Activated CD8-positive, alpha-beta memory T cell treated with anti-CD3 and anti-CD28 coated beads, Interleukin-2, amount 50 U/mL, for 24 hours (primary cell): ENCODE results near the gene EYS.

Source experiments
- DNase-seq: peaks from one replicate; pipeline ENCODE4 v3.0.0-alpha.2; 2020; ENCODE audit errors: extremely low read depth

The EYS gene

GRCh38 chr6:64724091-64724490 lies 982.9 kb downstream of the EYS start:
- DNase-seq: no peak

DNA sequence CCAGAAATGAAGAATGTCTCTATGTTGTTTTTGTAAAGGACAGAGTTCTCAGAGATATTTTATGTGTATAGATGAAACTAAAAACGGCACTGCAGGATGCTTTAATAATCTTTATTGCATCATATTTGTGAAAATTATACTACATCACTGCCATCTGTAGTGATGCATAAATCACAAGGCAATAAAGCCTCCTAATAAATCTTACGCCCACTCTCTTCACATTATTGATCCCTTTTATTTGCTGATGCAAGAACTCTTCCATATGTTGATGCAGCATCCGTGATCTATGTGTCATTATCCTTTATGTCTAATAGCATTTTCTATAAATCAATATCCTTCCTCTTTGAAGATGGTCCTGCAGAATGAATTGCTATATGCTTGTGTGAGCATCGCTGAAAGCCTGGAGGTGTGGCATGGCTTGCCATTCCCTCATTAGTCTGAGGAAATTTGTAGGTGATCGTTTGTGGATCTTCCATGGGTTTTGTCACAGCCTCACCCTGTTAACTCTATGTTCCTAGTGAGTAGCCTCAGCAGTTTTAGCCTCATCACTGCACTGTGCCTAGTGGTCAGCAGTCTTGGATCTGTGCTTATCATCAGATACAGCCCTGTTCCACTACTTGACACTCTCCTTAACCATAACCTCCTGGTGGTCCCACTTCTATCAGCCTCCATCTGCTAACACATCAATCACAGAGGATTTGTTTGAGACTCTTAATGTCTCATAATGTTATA lies 983.5 kb downstream of the EYS start:
- no peak for DNase-seq

- DNase-seq: no peak
These were observed 985.2 kb downstream of the EYS start for GRCh38 chr6:64721865-64722264.

- no peak for DNase-seq
These were observed 989.7 kb downstream of the EYS start for GRCh38 chr6:64717281-64717680.

DNA sequence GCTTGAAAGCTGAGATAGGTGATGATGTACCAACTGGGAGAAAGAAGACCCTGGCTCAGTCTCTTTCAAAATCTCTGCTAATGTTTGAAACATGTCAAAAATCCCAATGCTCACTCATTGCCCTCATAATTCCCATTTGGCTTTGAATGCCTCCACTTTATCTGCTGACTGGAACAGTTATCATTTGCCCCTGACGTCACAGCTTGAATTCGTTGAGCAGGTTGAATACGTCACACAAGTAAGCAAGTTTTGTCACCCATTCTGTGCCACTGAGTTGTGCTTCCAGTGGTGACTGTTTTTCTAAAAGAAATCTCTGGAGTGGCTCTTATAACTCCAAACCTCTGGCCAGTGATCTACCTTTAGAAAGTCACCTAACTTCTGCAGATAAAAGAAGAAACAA lies 991.4 kb downstream of the EYS start:
- DNase-seq: no peak

DNA sequence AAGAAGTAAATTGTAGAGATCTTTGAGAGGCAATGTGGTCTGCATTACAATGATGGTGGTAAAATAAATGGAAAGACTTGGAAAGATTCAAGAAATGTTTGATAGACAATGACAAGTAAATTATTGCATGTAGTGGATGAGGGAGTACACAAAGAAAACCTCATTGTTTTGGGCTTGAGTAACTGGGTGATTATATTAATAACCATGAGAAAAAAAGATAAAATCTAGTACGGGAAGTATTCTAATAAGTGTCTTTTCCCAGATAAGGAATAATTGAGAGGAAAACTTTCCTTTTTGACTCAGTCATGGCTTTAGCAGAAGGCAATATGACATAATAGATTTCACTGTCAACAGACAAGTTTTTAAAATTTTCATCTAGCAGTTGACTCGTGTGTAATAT lies 993.0 kb downstream of the EYS start:
- no peak for DNase-seq

DNA sequence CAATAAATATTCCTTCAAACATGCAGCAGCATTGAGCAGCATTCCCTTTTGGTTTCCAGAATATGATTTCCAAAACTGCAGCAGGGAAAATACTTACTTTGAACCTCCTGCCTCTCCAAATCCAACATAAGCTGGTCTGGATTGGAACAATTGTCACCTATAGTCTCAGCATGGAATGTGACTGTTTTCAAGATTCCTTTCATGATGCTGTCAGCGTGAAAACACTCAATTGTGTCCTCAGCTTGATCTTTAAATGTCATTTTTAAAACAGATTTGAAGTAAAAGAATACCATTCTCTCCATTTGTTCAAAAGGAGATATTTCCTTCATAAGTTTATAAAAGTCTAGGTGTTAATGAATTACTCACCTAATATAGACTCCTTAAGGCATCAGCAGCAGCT lies 993.9 kb downstream of the EYS start:
- DNase-seq: no peak

GRCh38 chr6:64712606-64713005 lies 994.4 kb downstream of the EYS start:
- DNase-seq: no peak

- DNase-seq: no peak
These were observed 1003.1 kb downstream of the EYS start for GRCh38 chr6:64703922-64704321.

DNA sequence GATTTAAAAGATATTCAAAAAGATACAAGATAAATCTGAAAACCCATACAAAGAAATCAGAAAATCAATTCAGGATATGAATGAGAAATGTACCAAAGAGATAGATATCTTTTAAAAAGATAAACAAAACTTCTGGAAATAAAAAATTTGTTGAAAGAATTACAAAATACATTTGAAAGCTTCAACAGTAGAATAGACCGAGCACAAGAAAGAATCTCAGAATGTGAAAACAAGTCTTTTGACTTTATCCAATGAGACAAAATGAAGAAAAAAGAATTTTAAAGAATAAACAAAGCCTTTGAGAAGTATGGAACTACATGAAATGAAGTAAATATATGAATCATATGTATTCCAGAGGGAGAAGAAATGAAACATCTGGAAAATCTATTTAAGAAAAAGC lies 1011.0 kb downstream of the EYS start:
- DNase-seq: no peak

DNA sequence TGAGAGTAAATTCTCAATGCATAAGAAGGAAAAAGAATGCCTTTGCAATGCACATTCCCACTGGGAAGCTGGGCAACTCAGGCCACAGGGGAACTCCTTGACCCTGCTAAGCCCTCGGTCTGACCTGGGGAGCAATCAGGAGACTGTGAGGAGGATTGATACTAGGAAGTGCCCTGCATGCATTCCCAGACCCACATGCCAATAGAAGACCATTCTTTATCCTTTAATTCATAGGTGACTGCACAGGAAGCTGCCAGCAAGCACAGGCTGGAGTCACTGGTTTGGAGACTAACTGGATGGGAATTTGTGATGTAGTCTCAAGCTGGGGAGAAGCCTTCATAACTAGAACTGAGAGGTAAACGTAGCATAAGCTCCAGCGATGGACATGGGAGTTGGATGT lies 1012.7 kb downstream of the EYS start:
- no peak for DNase-seq

DNA sequence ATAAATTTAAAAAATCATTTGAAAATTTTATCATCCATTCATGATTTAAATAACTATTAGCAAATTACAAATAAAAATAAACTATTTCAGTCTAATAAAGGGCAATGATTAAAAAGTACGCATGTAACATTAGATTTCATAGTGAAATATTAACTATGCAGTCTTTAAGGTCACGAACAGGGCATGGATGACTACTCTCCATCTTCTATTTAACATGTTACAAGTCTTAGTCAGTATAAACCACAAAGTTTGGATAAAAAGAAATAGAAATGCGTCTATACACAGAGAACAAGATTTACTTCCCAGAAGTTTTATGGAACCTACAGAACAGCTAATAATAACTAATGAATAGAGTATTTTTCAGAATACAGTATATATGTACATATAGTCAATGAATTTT lies 1016.0 kb downstream of the EYS start:
- DNase-seq: no peak

DNA sequence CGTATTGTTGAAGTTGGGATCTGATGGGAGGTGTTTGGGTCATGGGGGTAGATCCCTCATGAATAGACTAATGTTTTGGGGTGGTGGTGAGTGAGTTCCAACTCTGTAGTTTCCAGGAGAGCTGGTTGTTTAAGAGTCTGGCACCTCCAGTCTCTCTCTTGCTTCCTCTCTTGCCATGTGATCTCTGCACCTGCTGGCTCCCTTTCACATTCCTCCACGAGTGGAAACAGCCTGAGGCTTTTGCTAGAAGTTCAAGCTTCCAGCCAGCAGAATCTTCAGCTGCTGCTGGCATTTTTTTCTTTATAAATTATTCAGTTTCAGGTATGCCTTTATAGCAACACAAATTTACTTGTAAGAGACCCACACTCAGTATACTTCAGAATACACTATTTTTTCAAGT lies 1021.6 kb downstream of the EYS start:
- no peak for DNase-seq

GRCh38 chr6:64683682-64684081 lies 1023.3 kb downstream of the EYS start:
- no peak for DNase-seq

GRCh38 chr6:64681416-64682160 lies 1025.4 kb downstream of the EYS start:
- DNase-seq: no peak

- DNase-seq: no peak
These were observed 1026.6 kb downstream of the EYS start for GRCh38 chr6:64680446-64680845.

GRCh38 chr6:64679416-64679815 lies 1027.6 kb downstream of the EYS start:
- DNase-seq: no peak

- no peak for DNase-seq
These were observed 1034.4 kb downstream of the EYS start for GRCh38 chr6:64672651-64673050.

DNA sequence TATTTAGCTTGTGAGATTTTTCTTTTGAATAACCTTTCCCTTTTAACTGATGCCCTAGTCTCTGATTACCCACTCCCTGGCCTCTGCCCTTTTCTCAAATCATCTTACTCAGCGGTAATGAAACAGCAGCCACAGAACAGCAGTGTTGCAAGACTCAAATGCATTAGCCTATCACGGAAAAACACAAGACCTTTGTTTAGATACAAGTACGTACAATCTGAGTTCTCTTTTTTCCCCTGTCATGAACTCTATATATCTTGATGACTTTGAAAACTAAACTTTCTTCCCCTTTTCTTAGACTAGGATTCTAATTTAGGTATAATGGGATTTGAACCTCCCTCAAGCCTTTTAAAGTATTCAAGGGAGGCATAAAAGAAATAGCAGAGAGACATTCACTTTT lies 1034.9 kb downstream of the EYS start:
- DNase-seq: no peak

DNA sequence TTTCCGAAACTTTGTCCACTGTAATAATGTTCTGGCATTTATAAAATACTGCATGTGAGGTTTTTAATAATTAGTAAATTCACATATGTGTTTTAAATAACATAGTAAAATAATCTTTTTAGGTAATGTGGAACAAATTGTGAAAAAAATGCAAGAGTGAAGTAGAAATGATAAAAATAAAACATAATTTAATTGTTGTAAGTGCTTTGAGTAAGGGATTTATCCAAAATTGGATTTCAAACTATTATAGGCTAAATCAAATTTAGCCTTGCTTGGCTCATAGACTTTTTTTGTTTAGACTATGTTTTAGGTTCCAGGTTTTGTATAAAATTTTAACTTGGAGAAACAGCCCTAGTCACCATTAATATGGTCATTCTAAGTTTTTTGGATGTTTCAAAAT lies 1041.9 kb downstream of the EYS start:
- DNase-seq: no peak

GRCh38 chr6:64664480-64664879 lies 1042.5 kb downstream of the EYS start:
- no peak for DNase-seq

GRCh38 chr6:64644024-64644423 lies 1063.0 kb downstream of the EYS start:
- DNase-seq: no peak

- DNase-seq: no peak
These were observed 1076.1 kb downstream of the EYS start for GRCh38 chr6:64630901-64631300.

DNA sequence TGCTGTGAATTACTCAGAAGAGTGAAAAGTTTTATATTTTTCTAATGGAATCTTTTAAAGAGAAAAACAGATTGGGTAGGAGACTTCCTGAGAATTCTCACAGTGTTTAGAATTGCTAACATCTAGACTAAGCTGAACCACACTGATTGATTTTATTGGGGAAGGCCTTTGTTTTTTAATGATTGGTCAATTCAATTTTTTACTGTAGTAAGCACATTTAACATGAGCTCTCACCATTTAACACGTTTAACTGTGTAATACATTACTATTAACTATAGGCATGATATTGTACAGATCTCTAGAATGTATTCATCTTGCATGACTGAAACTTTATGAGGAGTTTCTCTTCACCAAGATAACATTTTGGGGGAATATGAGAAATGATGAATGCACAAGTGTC lies 1084.1 kb downstream of the EYS start:
- no peak for DNase-seq
